Measurements from ENCODE around the gene CYP4F22. TPM values are rescaled to one million over a fixed set of nuclear protein-coding genes. Genes with fewer than 3 reads are reported as not detected.

The CYP4F22 gene
- total and polyA plus RNA-seq, 4 experiments from 2014 or later = 0.44 to 1.7 (median 0.84) TPM

DNA sequence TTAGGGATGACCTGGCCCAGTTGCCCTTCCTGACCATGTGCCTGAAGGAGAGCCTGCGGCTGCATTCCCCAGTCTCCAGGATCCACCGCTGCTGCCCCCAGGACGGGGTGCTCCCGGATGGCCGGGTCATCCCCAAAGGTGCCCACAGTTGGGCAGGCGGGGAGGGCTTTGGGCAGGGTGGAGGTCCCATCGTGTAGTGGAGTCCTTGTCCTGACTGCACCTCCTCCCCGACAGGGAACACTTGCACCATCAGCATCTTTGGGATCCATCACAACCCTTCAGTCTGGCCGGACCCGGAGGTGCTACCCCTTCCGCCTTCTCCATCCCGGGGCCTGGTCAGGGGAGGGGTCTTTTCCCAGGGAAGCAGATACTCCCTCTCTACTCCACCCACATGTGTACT is 75.0 kb downstream of the CYP4F22 start:
- Mint-ChIP-seq H3K4me3 (no peak overlapping the region), H3K27me3 (peaks cover 7 to 9% of the 10 kb centered on the region in 2 donors), H3K9me3 (no peaks in the 10 kb centered on the region), H3K27ac (no peak overlapping the region), H3K36me3 (no peaks in the 10 kb centered on the region), H3K4me1 (peaks cover 0 to 13% (median 4%) of the 10 kb centered on the region in 4 donors)
- POLR2A ChIA-PET (ENCODE audit: partially characterized antibody) = no interaction called here
- DNase-seq = no peak
- no peaks in the 10 kb centered on the region for H3K9me3 ChIP-seq (ENCODE audit: control insufficient read depth in 1 of 2, low read length in 2 of 2)
- intact Hi-C loops (cut with micrococcal nuclease) = no loop called here
- no peaks in the 10 kb centered on the region for H3K36me3 ChIP-seq (ENCODE audit: insufficient read depth, low read length)
- no peak overlapping the region for H3K4me3 ChIP-seq (ENCODE audit: low read length in 2 of 2)
- no peak overlapping the region for H3K27ac ChIP-seq (ENCODE audit: low read depth, low read length)
- CTCF ChIA-PET (ENCODE audit: partially characterized antibody) = interaction anchor here (0.7 kb wide), 1 partner anchor 403 kb away, joined by 3 read pairs; no protein-coding TSS in a partner anchor
- H3K27me3 ChIP-seq (ENCODE audit: insufficient read depth, low read length) = no peaks in the 10 kb centered on the region
- peaks cover 7% of the 10 kb centered on the region for H3K4me1 ChIP-seq (ENCODE audit: insufficient read depth, low read length)

GRCh38 chr19:15584095-15584494 is 75.8 kb downstream of the CYP4F22 start:
- no peak overlapping the region for H3K27ac ChIP-seq (ENCODE audit: low read depth, low read length)
- no peaks in the 10 kb centered on the region for H3K9me3 ChIP-seq (ENCODE audit: control insufficient read depth in 1 of 2, low read length in 2 of 2)
- CTCF ChIA-PET (ENCODE audit: partially characterized antibody) = interaction anchor here (0.5 to 1.0 kb wide), 2 partner anchors 10 to 317 kb away, joined by 3 to 4 read pairs; no protein-coding TSS in a partner anchor
- Mint-ChIP-seq H3K27me3 (peaks cover 7 to 9% of the 10 kb centered on the region in 2 donors), H3K36me3 (no peaks in the 10 kb centered on the region), H3K9me3 (no peaks in the 10 kb centered on the region), H3K4me3 (peak overlapping the region in 1 of 8 donors; percentile 55), H3K4me1 (peaks cover 0 to 13% (median 4%) of the 10 kb centered on the region in 4 donors), H3K27ac (no peak overlapping the region)
- H3K27me3 ChIP-seq (ENCODE audit: insufficient read depth, low read length) = no peaks in the 10 kb centered on the region
- peaks cover 7% of the 10 kb centered on the region for H3K4me1 ChIP-seq (ENCODE audit: insufficient read depth, low read length)
- no peak for DNase-seq
- H3K4me3 ChIP-seq (ENCODE audit: low read length in 2 of 2) = no peak overlapping the region
- no peaks in the 10 kb centered on the region for H3K36me3 ChIP-seq (ENCODE audit: insufficient read depth, low read length)
- POLR2A ChIA-PET (ENCODE audit: partially characterized antibody) = no interaction called here
- intact Hi-C loops (cut with micrococcal nuclease) = loop anchor here (1.0 kb wide), 1 partner anchor 285 kb away; no protein-coding TSS in a partner anchor

- peak overlapping the region in 1 of 7 donors; percentile 48 for H3K27ac Mint-ChIP-seq
- Histone ChIP-seq H3K4me1 (ENCODE audit: insufficient read depth, low read length) (peaks cover 7% of the 10 kb centered on the region), H3K27me3 (ENCODE audit: insufficient read depth, low read length) (no peaks in the 10 kb centered on the region), H3K36me3 (ENCODE audit: insufficient read depth, low read length) (no peaks in the 10 kb centered on the region), H3K4me3 (ENCODE audit: low read length in 2 of 2) (no peak overlapping the region), H3K27ac (ENCODE audit: low read depth, low read length) (no peak overlapping the region), H3K9me3 (ENCODE audit: control insufficient read depth in 1 of 2, low read length in 2 of 2) (no peaks in the 10 kb centered on the region)
- intact Hi-C loops (cut with micrococcal nuclease) = loop anchor here (1.0 kb wide), 1 partner anchor 285 kb away; no protein-coding TSS in a partner anchor
- peak overlapping the region in 5 of 8 donors; percentile 21 to 69 (median 52) for H3K4me3 Mint-ChIP-seq
- POLR2A ChIA-PET (ENCODE audit: partially characterized antibody) = no interaction called here
- H3K4me1 Mint-ChIP-seq = peaks cover 0 to 13% (median 4%) of the 10 kb centered on the region in 4 donors
- peak; percentile 68 to 78 (median 72) for DNase-seq
- H3K27me3 Mint-ChIP-seq = peaks cover 7 to 9% of the 10 kb centered on the region in 2 donors
- H3K36me3 Mint-ChIP-seq = no peaks in the 10 kb centered on the region
- H3K9me3 Mint-ChIP-seq = no peaks in the 10 kb centered on the region
- CTCF ChIA-PET (ENCODE audit: partially characterized antibody) = interaction anchor here (0.5 to 1.0 kb wide), 2 partner anchors 10 to 317 kb away, joined by 3 to 4 read pairs; no protein-coding TSS in a partner anchor
These were observed 76.3 kb downstream of the CYP4F22 start for GRCh38 chr19:15584541-15585115.

DNA sequence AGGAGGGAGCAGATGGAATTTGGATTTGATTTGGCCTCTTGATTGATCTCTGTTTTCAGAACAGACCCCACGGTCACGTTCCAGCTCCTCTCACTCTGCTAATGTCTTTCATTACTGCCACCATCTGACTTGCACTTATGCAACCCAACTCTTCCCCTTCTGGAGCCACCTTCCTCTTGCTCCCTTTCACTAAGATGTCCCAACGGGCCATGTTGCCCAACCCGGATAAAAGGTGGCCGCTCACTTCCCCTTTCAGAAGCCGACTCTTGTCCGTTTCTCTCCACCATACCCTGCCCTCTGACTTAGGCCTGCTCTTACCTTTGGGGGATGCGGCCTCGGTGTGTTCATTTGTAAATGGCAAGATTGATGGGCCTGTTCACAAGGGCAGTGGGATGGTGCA is 79.3 kb downstream of the CYP4F22 start:
- intact Hi-C loops (cut with micrococcal nuclease) = no loop called here
- ChIA-PET POLR2A (ENCODE audit: partially characterized antibody) (interaction anchor here (0.6 kb wide), 1 partner anchor 283 kb away, joined by 3 read pairs; no protein-coding TSS in a partner anchor), CTCF (ENCODE audit: partially characterized antibody) (no interaction called here)
- peaks cover 0 to 13% (median 4%) of the 10 kb centered on the region in 4 donors for H3K4me1 Mint-ChIP-seq
- H3K27me3 Mint-ChIP-seq = peaks cover 16 to 19% of the 10 kb centered on the region in 2 donors
- Histone ChIP-seq H3K36me3 (ENCODE audit: insufficient read depth, low read length) (no peaks in the 10 kb centered on the region), H3K27me3 (ENCODE audit: insufficient read depth, low read length) (no peaks in the 10 kb centered on the region), H3K4me1 (ENCODE audit: insufficient read depth, low read length) (peaks cover 7% of the 10 kb centered on the region), H3K4me3 (ENCODE audit: low read length in 2 of 2) (no peak overlapping the region), H3K27ac (ENCODE audit: low read depth, low read length) (no peak overlapping the region), H3K9me3 (ENCODE audit: control insufficient read depth in 1 of 2, low read length in 2 of 2) (no peaks in the 10 kb centered on the region)
- H3K36me3 Mint-ChIP-seq = no peaks in the 10 kb centered on the region
- DNase-seq = no peak
- H3K9me3 Mint-ChIP-seq = peaks cover 0 to 6% (median 0%) of the 10 kb centered on the region in 8 donors
- H3K27ac Mint-ChIP-seq = no peak overlapping the region
- H3K4me3 Mint-ChIP-seq = no peak overlapping the region

DNA sequence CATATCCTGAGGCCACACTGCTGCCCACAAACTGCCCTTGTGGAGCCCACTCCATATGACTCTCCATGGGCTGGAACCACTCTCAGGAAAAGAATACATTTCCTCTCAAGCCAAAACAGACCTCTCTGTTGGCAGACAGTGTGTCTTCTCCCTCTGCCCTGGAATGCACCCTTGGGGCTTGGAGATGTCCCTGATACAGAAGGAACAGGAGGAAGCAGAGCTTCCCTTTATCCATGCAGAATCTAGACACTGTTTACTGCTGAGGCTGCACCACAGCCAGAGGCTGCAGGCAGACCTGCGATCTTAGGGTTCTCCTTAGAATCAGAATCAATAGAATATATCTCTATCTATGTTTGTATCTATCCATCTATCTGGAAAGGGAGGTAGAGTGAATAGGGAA is 79.9 kb downstream of the CYP4F22 start:
- intact Hi-C loops (cut with micrococcal nuclease) = no loop called here
- CTCF ChIA-PET (ENCODE audit: partially characterized antibody) = no interaction called here

GRCh38 chr19:15589760-15590451 is 81.6 kb downstream of the CYP4F22 start:
- Histone ChIP-seq H3K4me3 (ENCODE audit: low read length in 2 of 2) (no peak overlapping the region), H3K4me1 (ENCODE audit: insufficient read depth, low read length) (peaks cover under 1% of the 10 kb centered on the region), H3K36me3 (ENCODE audit: insufficient read depth, low read length) (no peaks in the 10 kb centered on the region), H3K27ac (ENCODE audit: low read depth, low read length) (no peak overlapping the region), H3K27me3 (ENCODE audit: insufficient read depth, low read length) (no peaks in the 10 kb centered on the region), H3K9me3 (ENCODE audit: control insufficient read depth in 1 of 2, low read length in 2 of 2) (no peaks in the 10 kb centered on the region)
- no peak for DNase-seq
- CTCF ChIA-PET (ENCODE audit: partially characterized antibody) = no interaction called here
- Mint-ChIP-seq H3K27me3 (peaks cover 16 to 30% of the 10 kb centered on the region in 2 donors), H3K4me1 (peaks cover 0 to 3% (median 0%) of the 10 kb centered on the region in 4 donors), H3K27ac (no peak overlapping the region), H3K9me3 (peaks cover 0 to 9% (median 2%) of the 10 kb centered on the region in 8 donors), H3K36me3 (no peaks in the 10 kb centered on the region), H3K4me3 (no peak overlapping the region)
- POLR2A ChIA-PET (ENCODE audit: partially characterized antibody) = no interaction called here
- intact Hi-C loops (cut with micrococcal nuclease) = no loop called here

More for the DNA sequence above, 79.9 kb downstream of the CYP4F22 start:
- peaks cover 0 to 13% (median 4%) of the 10 kb centered on the region in 4 donors for H3K4me1 Mint-ChIP-seq
- H3K9me3 Mint-ChIP-seq = peaks cover 0 to 9% (median 0%) of the 10 kb centered on the region in 8 donors
- H3K27ac ChIP-seq (ENCODE audit: low read depth, low read length) = no peak overlapping the region
- no peak overlapping the region for H3K4me3 ChIP-seq (ENCODE audit: low read length in 2 of 2)
- POLR2A ChIA-PET (ENCODE audit: partially characterized antibody) = no interaction called here
- H3K4me1 ChIP-seq (ENCODE audit: insufficient read depth, low read length) = peaks cover 7% of the 10 kb centered on the region
- no peaks in the 10 kb centered on the region for H3K36me3 Mint-ChIP-seq
- H3K27me3 ChIP-seq (ENCODE audit: insufficient read depth, low read length) = no peaks in the 10 kb centered on the region
- peaks cover 19 to 20% of the 10 kb centered on the region in 2 donors for H3K27me3 Mint-ChIP-seq
- no peak overlapping the region for H3K4me3 Mint-ChIP-seq
- no peak for DNase-seq
- H3K9me3 ChIP-seq (ENCODE audit: control insufficient read depth in 1 of 2, low read length in 2 of 2) = no peaks in the 10 kb centered on the region
- H3K36me3 ChIP-seq (ENCODE audit: insufficient read depth, low read length) = no peaks in the 10 kb centered on the region
- H3K27ac Mint-ChIP-seq = no peak overlapping the region

DNA sequence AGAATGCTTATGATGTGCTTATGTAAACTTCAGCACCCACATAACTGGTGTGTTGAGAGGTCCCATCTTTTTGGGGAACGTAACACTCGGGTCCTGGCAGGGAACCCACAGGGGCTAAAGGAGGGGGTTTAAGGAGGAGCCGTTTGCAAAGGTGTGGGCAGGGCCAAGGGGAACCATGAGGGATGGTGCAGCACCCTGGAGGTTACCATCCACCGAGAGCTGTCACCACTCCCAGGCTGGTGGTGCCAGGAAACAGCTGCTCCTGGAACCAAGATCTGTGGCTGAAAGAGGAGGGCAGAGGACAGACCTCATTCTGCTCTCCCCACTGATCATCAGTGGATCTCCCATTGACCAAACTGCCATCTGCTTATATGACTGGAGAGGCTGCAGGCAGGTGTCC is 83.5 kb downstream of the CYP4F22 start:
- H3K9me3 ChIP-seq (ENCODE audit: control insufficient read depth in 1 of 2, low read length in 2 of 2) = no peaks in the 10 kb centered on the region
- Mint-ChIP-seq H3K27me3 (peaks cover 27 to 32% of the 10 kb centered on the region in 2 donors), H3K4me3 (peak overlapping the region in 1 of 8 donors; percentile 35), H3K4me1 (no peaks in the 10 kb centered on the region), H3K36me3 (no peaks in the 10 kb centered on the region), H3K9me3 (peaks cover 0 to 18% (median 11%) of the 10 kb centered on the region in 8 donors), H3K27ac (no peak overlapping the region)
- intact Hi-C loops (cut with micrococcal nuclease) = no loop called here
- POLR2A ChIA-PET (ENCODE audit: partially characterized antibody) = no interaction called here
- no peak overlapping the region for H3K4me3 ChIP-seq (ENCODE audit: low read length in 2 of 2)
- no peak for DNase-seq
- CTCF ChIA-PET (ENCODE audit: partially characterized antibody) = no interaction called here
- no peaks in the 10 kb centered on the region for H3K4me1 ChIP-seq (ENCODE audit: insufficient read depth, low read length)
- H3K27me3 ChIP-seq (ENCODE audit: insufficient read depth, low read length) = no peaks in the 10 kb centered on the region
- H3K36me3 ChIP-seq (ENCODE audit: insufficient read depth, low read length) = no peaks in the 10 kb centered on the region
- no peak overlapping the region for H3K27ac ChIP-seq (ENCODE audit: low read depth, low read length)

Data from CD4-positive, alpha-beta memory T cell (primary cell).